Muscle of arm (tissue), 12 donors: Measurements from ENCODE around the gene SEL1L3. TPM values are rescaled to one million over a fixed set of nuclear protein-coding genes. Genes with fewer than 3 reads are reported as not detected.
A peak's percentile ranks its signal among the peaks of the same experiment; 100 is the strongest.
"Not testable (repeated sequence)": the region's sequence is repeated elsewhere in the genome, so short reads cannot be mapped to it uniquely, and the experiment has no call there.

Experiments
- DNase-seq: peaks from one replicate; pipeline ENCODE4 v3.0.0-alpha.2; 2013
- polyA plus RNA-seq, 12 donors: library from polyadenylated mRNA; unstranded; fragments of 120-200 nt; gene quantifications; one replicate each; pipeline ENCODE4 v1.2.1, GENCODE V29; 2013; ENCODE audit not compliant: insufficient read length in 12 of 12

The SEL1L3 gene
- polyA plus RNA-seq, 12 donors: 14.1 to 30.1 (median 19.5) TPM; not detected in 1

- no peak for DNase-seq
These were observed 18.4 kb upstream of the SEL1L3 start for GRCh38 chr4:25881193-25881592.

DNA sequence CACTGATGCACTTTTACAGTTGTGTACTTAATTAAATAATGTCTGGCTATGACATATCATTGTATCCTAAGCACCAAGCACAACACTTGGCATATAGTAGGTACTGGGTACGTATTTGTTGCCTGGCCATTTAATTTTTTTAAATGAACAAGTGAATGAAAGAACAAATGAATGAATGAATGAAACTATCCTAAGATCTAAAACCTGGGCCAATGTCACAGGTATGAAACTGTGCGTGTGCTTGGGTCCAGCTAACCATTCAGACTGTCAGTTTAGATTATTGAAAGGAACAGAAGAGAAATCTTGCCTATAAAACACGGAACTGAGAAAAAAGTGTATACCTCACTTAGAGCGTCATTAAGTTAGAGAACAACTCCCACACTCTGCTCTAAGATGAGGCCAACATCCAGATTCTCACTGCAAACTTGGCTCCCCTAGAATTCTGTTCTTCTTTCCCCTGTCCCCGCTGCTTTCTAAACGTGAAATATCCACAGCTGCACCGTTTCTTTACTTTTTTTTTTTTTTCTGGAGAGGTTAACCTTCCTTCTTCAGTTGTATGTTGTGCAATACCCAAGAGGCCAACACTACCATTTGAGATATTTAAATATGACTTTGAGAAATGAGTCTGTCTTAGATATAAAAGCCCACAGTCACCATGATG is 17.3 kb upstream of the SEL1L3 start:
- DNase-seq: no peak

DNA sequence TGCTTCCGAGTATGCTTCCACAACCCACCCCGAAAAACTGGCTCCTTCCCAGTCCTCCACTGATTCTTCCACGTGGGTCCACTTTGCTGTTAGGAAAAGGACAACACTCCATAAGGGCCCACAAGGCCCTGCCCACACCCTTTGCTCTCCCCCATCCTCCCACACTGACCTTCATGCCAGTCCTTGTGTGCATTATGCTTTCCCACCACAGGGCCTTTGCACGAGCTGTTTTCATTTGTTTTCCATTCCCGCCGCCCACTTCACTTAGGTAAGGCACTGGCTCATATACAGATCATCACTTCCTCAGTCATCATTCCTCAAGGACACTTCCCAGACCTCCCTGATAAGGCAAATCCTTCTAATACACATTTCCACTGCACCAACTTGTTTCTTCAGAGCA is 16.8 kb upstream of the SEL1L3 start:
- no peak for DNase-seq

DNA sequence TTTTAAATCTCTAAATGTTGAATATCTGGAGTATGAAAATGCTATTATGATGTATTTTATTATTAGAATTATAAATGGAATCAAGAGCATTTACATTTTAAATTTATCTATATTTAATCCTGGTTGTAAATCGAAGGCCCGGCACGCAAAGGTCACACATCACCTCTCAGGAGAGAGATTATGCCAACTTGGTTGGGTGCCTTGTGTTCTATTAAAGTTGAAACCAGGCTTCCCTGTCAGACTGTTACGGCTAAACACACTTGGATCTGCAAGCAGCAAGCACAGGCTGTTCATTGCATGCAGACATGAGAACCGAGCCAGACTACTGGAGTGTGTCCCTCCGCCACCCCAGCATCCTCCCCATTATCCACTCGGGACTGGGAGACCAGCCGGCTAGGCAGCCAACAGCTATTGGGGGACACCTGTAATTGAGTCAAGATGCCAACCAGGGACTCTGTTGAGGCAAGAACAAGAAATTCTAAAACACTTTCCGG is 16.4 kb upstream of the SEL1L3 start:
- DNase-seq: no peak

DNA sequence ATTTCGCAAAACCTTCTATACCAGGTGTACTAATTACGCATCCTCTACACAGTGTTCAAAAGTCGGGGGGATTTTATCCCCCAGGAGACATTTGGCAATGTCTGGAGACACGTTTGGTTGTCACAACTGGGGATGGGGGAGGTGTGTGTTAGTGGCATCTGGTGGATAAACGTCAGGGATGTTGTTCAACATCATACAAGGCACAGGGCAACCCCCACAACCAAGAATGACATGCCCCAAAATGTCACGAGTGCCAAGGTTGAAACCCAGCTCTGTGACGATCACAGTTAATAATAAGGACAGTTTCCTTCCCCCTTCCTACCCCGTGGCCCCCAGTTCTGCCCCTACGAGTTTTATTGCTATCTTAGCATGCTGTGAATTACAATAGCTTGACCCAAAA is 15.9 kb upstream of the SEL1L3 start:
- no peak for DNase-seq

GRCh38 chr4:25875281-25875745 is 12.5 kb upstream of the SEL1L3 start:
- DNase-seq: no peak

DNA sequence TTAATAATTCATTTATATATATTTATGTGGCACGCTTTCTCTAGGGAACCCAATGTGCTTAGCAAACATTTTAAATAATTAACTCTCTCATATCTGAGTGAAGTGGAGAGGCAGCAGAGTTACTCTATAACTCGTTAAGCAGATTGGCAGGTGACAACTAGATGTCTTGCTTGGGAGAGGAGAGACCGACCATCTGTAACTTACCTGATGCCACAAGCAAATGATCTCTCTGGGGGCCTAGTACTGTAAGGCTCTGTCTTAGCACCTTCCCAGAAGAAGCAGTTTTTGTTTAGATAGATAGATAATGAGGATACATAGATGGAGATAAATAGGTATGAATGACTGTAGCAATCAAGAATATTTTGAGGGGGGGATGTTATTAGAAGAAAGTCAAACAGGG is 11.9 kb upstream of the SEL1L3 start:
- no peak for DNase-seq

DNA sequence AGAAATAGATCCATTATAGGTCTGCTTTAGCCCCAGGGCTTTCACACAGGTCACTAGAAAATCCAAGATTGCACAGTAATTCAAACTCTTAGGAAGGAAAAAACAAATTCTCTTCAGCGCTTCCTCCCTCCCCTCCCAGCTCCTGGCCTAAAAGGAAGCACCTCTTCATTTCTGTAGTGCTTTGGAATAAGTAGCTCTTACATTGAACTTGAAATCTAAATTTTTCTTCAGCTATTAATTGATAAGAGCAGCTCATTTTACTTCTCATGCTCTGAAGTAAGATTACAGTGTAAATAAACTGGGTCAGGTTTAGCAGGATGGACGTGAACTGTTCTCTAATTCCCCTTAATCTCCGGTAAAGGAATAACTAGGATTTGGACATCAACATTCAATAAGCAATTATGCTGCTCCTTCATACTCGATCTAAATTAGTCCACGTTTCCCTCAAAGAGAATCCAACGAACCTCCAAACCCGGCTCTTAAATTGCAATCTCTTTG is 10.9 kb upstream of the SEL1L3 start:
- DNase-seq: no peak

- DNase-seq: no peak
These were observed 10.3 kb upstream of the SEL1L3 start for GRCh38 chr4:25872851-25873631.

GRCh38 chr4:25870081-25870480 is 7.3 kb upstream of the SEL1L3 start:
- DNase-seq: no peak

DNA sequence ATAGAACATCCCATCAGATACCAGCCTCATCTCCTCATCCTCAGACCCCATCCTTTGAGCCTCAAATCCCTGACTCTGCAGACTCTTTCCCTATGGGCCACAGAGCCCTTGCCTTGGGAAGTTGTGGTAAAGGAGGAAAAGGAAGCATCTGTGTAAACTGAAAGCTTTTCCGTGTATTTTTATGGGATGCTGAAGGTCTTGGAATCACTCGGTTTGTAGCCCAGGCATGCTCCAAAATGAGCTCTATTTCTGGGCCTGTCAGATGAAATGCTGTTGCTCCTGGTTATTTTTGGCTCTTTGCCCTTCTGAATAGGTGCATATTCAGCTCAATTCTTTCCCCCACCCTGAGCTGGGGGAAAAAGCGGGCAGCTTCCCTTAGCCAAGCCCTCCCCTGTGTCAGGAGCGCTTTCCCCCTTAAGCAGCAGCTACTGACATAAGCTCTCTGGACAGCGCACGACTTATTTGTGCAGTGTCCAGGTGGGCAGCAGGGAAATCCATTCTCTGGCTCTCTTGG is 5.0 kb upstream of the SEL1L3 start:
- DNase-seq: no peak

DNA sequence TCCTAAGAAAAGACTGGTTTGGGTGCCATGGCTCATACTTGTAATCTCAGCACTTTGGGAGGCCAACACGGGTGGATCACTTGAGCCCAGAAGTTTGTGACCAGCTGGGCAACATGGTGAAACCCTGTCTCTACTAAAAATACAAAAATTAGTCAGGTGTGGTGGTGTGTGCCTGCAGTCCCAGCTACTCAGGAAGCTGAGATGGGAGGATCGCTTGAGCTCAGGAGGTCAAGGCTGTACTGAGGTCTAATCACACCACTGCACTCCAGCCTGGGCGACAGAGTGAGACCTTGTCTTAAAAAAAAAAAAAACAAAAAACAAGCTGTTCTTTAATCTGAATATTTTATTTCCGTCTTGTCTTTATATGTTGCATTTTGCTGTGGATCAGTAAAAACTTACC is 3.6 kb upstream of the SEL1L3 start:
- not testable (repeated sequence) for DNase-seq

- no peak for DNase-seq
These were observed 2.8 kb upstream of the SEL1L3 start for GRCh38 chr4:25865586-25865985.

GRCh38 chr4:25863831-25864418 is 1.1 kb upstream of the SEL1L3 start:
- DNase-seq: no peak

GRCh38 chr4:25863347-25863784 is 578 bp upstream of the SEL1L3 start:
- DNase-seq: no peak

- DNase-seq: peak; percentile 37
These were observed 807 bp downstream of the SEL1L3 start for GRCh38 chr4:25861951-25862410.

DNA sequence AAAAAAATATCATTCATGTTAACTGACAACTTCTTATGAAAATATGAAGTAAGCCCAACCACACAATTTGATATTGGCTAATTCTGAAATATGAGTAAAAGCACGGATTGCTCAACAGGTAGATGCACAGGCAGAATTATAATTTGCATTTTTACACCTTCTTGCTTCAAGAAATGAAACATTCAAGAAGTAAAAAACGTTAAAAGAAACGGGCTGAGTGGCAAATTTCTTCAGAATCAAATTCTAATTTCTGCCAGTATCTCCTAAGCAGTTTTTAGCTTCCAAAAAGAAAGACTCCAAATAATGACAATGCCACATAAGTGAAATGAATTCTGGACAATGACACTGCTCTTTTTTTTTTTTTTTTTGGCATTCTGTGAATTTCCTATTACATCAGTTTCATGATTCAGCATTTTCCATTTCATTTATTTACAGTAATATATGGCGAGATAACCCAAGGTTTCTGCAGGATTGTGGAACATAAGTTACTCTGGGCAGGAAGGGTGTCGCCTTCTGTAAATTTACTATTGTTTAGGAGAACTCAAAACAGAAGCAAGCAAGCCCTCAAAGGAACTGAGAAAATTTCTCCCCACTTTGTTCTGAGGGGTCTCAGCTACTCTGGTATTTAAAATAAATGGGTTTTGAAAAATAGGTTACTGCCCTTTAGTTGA is 1.4 kb downstream of the SEL1L3 start:
- DNase-seq: peak; percentile 37

DNA sequence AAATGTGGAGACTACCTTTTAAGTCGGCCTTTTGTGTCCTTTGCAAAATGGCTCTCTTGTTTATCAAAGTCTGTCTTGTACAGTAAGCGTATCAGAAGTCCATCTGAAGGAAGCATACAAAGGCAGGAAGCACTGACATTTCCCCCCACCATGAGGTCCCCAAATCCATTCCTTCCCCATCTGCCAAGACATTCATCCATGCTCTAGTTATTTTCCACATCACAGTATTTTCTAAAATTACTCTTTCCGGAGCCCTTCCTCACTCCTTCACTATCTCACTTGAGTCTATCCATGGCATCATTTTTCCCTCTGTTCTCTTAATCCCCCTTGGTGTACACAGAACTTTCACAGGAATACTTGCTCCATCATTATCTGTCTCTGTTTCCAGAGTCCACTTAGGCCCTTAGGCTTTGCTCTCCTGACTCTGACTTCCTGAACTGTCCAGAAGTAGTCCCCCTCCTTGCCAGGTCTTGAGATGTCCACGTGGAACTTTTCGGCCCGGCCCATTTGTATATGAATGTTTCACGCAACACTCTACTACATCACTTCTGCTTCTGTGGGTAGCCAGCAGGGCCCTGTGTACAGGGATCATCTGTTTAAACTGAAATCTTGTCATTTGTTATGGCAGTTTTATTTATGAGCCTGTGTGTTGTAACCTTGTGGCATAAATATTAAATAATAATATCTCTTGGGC is 2.1 kb downstream of the SEL1L3 start:
- no peak for DNase-seq

DNA sequence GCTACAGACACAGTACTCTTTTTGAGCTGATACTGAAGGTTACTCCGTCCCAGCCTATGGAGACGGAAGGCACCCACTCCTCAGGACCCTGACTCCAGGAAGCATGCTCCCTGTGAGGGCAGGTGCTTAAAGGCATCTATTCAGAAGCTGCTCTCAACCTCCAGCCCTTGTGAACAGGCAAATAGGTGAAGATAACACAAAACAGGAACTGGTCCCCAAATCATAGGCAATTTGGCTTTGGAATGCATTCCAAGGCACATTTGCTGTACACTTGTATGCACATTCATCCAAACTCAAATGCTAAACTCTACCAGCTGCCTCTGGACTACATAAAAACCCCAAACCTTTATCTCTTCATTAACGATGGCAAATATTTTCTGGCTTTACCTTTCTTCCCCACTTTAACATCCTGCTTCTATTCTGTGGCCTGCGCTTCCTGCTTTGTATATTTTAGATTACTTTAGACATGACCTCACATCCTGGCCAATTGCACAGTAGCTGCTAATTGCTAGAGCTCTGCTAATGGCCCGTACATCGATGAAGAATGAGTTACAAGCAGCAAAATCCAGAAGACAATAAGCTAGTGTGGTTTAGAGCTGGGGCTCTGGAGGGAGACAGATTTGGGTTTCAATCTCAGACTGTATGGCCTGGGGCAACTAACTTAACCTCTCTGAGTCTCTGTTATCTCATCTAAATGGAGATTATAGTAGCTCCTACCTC is 3.2 kb downstream of the SEL1L3 start:
- DNase-seq: no peak

DNA sequence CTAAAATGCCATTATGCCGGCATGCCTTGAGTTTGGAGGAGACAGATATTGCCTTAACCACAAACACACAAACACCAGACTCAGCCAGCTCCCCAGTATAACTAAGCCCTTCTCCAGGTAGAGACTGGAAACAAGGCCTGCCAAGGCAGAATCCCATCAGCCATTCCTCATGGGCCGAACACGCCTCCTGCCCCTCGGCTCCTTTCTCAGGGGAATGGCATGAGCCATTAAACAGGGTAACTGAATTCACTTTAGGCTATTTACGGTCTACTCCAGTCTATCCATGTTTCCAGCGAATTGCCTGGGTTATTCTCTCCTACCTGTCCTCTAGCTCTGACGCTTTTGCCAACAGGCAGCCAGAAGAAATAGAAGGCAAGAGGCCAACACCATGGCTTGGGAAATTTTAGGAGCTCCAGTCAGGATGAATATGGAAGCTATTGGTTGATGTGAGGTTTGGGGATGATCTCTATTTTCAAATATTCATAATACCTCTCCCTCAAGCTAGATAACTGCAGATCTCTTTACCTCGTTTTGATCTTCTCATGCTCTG is 4.9 kb downstream of the SEL1L3 start:
- no peak for DNase-seq
